HG03045 (cell line): Measurements from ENCODE around the gene KLF13.

Experiments used
- ATAC-seq: cut with Tn5 transposase; IDR thresholded peaks from one replicate; pipeline ENCODE4 v1.9.1; 2021; ENCODE audit warnings: mild to moderate bottlenecking, moderate library complexity; ENCODE audit not compliant: unreplicated experiment

The KLF13 gene

DNA sequence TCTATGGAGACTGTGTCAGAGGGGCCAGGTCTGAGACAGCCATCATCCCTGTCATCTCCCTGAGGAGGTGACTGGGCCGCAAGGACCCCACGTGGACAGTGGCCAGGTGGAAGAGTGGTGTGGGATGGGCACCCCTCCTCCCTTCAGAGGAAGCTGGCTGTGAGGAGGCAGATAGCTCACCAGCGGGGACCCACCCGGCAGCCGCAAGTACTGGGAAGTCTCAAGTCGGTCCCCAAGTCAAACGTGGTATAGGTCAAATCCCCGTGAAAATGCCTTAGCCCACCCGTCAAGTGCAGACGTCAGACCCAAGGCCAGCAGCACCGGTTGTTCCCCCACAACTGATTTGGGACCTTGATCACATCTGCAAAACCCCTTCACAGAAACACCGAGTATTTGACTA is 12.3 kb upstream of the KLF13 start:
- ATAC-seq = no peak

DNA sequence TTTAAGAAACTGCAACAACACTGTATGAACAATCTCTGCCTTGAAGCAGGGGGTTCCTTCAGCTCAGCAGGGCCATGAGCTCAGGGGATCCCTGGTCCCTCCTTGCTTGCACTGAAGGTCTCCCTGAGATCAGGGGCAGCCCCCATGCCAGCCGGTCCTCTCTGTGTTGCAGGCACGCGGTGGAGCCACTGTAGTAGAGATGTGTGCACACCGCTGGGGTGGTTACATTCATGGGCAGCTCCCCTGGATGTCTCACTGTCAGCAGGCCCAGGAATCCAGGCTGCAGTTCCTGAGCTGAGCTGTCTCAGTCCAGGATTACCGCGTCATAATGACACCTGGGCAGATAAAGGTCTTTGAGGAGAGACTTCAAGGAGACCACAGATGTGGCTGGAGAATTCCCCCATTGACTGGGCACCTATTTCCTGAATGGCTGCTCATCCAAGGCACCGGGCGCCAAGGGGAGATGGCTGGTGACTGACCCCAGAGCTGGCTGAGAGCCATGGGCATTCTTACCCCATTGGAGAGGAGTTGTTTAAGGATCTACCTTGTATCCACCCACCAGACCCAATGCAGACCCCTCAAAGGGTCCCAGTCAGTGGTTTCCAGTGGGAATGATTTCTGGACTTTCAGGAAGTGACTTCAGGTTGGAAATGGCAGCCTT is 10.4 kb upstream of the KLF13 start:
- ATAC-seq = no peak

DNA sequence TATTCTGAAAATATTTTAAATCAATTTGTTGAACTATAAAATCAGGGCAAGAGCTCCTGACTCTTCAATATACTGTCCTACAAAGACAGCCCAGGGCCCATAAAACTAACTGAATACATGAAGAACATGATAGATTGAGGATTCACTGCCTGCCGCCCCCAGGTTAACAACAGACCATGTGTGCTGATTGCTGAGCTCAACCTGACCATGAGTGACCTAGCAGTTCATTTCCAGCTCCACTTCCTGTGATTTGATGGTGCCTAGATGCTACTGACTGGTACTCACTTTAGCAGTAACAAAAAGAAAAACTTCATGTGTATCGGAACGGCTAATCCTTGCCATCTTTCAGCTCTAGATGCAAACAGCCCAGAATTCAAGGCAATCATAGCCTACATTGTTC is 9.6 kb upstream of the KLF13 start:
- ATAC-seq = no peak

DNA sequence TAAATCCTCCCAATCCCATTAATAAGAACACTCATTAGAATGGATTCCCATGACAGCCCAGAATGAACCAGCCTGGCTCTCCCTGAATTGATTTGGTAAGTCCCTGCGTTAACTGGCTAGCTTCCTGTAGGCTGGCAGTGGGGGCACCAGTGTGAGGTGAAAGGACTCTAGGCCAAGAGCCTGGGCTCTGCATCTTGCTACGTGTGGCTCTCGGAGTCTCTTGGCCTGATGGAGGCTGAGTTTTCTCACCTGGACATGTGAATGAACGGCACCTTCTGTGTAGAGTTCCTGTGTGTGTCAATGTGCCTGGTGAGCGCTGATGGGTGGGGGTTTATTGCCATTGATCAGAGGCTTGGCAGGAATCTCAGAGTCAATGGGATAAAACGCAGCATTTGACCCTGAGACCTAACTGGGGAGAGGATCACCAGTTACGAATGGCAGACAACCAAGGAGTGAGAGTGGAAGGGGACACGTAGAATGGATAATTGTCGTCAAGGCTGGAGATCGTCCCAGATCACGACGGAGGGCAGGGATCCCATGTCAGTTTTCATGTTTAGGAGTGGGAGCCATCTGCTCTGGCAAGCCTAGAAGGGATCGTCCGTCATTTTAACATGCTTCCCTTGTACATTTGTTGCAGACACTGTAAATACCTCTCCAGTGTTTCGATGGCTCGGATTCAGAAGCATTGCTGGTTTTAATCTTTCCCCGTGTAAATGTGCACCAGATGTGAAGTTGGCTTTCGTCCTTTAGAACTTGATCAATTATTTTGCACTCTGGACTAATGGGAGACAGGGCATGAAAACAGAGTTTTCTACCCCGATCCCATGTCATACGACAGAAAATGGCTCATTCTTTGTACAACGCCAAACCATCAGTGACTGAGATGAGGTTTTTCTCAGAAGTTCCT is 9.0 kb upstream of the KLF13 start:
- ATAC-seq = no peak

DNA sequence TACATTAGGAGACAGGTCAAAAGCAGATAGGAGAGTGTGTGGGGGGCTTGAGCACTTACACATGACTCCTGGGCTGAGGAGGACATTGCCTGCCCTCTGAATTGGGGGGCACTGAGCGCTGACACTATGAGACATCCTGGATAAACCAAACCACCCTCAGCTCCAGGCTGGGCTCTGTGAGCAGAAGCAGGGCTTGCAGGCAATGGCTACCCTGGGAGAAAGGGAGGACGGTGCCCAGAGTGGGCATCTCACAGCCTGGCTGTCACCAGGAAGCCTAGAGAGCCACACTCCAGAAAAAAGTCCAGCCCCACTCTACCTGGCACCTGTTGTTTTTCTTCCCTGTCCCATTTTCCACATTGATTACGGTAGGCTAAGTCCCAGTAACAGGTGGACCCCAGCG is 8.2 kb upstream of the KLF13 start:
- no peak for ATAC-seq

DNA sequence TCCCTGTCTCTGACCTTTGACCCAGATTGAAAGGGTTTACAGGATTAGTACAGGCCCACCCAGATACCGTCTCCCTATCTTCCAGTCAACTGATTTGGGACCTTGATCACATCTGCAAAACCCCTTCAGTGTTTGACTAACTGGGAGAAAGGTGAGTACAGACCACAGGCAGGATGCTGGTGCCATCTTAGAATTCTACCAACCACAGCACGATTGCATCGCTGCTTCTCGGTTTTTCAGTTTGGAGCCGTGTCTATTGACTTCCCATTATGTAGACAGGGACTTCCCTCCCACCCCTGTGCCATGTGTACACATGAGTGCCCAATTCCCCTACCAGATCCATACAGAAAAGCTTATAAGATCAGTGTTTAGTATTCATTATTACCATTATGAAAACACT is 6.6 kb upstream of the KLF13 start:
- ATAC-seq = no peak

DNA sequence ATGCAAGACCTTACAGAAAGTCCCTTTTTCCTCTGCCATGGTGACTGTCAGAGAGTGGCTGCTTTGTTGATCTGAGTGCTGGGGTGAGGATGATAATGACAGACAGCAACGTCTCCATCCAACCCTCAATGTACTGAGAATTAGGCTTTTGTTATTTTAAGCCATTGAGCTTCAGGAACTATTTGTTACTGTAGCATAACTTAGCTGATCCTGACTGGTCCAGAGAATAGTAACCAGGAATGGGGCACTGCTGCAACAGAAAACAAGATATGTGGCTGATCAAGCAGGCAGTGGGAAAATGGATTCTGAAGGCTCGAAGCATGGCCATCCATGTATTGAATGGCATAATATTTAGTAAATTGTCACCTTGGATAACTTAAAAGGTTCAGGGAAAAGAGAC is 5.2 kb upstream of the KLF13 start:
- no peak for ATAC-seq

DNA sequence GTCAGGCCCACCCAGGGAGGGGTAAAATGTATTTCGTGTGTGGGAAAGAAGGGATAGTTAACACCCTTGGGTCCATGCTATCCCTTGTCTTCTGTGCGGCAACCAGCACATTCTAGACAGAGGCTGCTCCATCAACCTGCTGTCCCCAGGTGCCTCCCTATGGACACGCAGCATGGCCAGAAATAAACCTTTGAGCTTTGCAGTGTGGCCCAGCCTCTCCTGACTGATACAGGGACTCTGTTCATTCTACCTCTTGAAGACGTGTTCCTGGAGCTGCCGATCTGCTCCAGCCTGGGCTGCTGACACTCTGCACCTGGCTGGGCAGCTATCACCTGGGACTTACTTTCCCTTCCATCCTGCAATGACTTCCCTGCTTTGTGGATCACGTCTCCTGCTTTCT is 4.1 kb upstream of the KLF13 start:
- no peak for ATAC-seq

DNA sequence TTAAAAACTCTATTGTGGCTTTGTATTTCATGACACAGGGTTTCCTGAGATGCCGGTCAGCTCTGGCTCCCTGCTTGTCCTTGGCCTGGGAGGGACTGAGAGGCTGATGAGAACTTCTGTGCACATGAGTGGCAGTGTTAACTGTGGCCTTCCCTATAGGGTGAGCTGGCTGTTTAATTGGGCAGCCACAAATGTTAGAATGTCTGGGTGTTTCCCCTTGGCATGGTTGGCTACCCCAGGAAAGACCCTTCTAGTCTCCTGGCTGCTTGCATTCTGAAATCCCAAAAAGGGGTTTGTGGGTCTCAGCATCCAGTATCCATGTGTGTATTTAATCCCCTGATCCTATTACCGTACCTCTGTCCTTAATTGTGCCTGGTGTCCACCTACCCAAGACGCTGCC is 3.0 kb upstream of the KLF13 start:
- ATAC-seq = no peak

DNA sequence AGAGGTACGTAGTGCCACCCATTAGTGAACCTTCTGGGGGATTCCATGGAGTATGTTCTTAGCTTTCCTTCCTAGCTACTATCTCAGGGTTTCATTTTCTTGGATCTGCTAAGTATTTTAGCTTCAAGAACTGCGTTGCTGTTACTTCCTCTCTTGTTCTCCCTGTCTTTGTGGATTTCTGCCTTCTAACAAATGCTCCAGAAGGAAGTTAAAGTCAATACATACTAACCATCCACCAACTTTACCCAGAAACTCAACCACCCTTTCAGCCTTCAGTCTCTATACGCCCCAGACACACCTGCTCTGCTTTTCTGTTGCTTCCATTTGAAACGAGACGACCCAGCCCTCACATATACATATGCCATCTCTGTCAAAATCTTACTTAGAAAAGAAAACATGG is 2.4 kb upstream of the KLF13 start:
- no peak for ATAC-seq

DNA sequence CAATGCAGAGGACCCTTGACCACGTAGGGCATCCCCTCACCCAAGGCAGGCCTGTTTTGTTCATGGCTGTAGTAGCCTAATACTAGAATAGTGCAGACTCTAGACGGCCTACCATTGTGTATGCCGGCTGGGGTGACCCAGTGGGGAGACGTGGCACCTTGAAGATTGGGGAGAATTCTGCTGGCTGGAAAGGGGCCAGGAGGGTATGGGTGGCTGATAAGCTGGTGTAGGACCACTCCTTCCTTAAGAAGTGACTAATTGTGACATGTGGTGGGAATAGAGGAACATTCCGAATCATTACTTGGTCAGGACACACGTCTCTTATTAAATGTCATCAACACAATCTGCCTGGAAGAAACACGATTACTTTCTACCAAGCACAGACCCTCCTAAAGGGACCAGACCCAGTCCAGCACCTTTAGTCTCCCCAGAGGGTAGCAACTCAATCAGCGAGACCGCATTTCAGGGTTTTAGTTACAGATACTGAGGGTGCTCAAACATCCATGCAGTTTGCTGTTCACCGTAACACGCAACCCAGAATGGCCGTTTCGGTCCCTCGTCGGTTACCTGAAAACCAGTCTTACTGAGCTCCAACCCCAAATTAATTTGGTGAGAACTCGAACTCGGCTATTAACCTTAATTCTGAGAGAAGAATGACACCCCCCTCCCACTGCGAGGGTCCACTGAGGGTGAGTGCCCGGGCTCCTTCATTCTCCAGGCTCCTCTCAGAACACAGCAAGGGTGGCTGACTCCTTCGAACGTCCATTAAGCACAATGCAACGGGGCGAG is 1.6 kb upstream of the KLF13 start:
- ATAC-seq = no peak

DNA sequence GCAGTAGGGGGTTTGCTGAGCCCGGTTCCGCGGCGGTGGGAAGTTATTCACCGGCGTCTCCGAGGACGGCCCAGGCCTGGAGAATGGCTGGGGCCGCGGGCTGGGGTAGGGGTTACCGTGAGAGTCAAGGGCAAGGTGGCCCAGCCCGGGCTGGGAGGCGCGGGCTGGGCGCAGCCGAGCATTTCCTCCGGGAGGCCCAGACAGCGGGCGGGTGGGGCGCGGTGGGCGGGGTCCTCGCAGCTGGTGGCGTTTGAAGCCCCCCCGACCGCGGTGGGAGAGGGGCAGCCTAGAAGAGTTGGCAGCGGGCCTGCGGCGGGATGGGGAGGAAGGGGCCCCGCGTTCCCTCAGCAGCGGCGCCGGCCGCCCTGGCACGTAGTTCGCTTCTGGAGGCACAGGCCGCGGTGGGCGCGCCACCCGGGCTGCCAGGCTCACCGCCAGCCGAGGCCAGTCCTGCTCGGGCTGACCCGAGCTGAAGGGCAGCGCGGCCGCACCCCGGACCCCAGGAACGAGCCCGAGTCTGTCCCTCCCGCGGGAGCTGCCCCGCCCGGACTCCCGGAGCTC is 960 bp upstream of the KLF13 start:
- peak; percentile 1 for ATAC-seq

DNA sequence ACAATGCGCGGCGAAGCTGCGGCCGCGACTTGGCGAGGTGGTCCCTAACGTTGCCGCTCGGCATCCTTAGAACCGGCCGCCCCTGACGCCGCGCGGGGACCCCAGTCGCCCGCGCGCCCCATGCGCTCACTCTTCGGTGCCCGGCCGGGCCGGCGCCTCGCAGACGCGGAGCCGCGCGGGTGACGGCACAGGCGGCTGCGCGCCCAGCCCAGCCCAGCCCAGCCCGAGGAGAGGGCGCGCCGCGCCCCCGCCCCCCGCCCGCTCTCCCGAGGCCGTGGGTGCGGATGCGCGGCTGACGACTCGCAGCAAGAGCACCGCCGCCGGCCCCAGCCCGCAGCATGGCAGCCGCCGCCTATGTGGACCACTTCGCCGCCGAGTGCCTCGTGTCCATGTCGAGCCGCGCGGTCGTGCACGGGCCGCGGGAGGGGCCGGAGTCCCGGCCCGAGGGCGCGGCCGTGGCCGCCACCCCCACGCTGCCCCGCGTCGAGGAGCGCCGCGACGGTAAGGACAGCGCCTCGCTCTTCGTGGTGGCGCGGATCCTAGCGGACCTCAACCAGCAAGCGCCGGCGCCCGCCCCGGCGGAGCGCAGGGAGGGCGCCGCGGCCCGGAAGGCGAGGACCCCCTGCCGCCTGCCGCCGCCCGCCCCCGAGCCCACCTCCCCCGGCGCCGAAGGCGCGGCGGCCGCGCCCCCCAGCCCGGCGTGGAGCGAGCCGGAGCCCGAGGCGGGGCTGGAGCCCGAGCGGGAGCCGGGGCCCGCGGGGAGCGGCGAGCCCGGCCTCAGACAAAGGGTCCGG is 437 bp downstream of the KLF13 start:
- peak; percentile 22 for ATAC-seq

DNA sequence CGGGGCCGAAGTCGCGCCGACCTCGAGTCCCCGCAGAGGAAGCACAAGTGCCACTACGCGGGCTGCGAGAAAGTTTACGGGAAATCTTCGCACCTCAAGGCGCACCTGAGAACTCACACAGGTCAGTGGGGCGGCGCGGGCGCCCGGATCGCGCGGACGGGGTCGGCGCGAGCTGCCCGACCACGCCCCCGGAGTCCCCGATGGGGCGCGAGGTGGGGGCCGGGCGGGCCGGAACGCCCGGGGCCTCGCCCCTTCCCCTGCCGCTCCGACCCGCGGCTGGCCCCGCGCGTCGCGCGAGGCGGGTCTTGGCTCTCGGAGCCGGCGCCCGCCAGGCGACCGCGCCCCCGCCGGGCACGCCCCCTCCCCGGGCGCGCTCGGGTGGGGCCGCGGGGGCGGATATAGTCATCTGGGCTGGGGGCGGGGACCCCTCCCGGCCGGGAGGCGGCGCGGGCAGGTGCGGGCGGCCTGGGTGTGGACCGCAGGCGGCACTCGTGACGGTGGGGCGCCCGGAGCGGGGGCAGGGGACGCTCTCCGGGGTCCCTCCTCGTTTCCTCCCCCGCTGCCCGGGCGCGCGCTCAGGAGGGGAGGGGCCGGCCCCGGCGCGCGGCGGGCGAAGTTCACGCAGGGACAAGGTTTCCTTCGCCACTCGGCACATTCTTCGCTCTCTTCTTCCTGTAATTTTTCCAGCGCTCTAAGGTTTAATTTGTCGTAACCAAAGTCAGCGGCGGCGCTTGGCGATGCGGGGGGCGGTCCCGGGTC is 1.2 kb downstream of the KLF13 start:
- ATAC-seq = peak; percentile 9

DNA sequence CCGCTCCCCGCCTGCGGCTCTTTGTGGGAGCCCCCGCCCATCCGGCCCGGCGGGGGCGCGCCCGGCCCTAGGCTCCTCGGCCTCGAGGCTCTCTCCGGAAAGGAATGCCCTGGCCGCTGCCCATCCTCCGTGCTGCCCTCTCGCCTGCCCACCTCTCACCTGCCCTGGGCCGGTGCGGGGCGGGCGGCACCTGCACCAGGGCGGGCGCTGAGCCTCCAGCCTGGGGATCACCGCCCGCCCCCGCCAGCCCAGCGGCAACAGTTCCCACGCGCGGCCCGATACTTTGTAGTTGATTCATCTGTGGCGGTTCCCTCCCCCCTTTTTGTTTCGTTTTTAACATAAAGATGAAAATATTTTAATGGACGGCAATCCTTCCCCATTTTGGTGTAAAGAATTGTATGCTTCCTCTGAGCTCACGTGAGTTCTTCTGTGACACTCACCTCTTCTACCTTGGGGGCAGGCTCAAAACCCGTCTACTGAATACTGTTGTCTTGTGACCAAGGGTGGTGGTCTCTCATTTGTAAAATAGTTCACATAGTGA is 1.9 kb downstream of the KLF13 start:
- peak; percentile 3 for ATAC-seq

DNA sequence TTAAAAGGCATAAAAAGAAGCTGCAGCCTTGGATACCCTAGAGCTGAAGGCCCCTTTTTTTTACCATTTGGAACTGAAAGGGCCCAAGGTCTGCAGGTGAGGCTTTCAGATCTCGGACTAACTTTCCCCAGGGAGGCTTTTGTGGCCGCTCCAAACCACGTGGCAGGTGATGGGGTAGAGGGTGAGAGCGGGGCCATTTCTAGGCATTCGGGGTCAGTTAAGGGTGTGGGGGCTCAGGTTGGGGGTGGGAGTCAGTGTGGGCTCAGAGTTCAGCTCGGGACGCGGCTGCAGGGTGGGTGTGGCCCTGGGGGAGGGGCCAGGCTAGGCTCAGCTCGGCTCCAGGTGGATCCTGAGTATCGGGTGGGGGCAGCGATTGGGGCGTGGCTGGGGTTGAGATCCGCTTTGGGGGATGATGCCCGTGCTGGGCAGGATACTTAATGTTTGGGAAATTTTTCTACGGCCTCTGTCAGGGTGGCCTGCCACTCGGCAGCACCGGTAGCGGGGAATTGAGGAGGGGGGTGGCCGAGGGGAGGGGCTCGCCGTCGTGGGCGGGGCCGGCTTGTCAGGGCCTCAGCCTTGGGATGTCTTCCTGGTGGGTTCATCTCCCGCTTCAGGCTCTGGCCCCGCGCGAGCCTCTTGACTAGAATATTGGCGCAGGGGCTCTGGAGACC is 2.5 kb downstream of the KLF13 start:
- ATAC-seq = no peak

DNA sequence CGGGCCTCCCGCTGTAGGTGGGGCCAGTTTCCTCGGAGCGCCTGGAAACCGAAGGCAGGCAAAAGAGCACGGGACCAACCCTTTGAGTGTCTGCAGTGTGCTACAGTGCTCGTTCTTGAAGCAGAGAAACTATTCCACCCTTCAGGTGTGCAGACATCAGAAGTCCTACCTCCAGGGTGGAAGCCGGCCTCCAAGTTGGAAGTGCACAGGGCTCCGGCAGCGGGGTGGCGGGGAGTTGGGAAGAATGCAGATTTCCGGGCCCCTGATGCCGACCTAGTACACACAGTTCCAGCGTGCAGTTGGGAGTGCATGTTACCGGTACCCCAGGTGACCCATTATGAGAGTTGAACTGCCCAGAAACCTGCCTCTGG is 3.0 kb downstream of the KLF13 start:
- ATAC-seq = no peak

DNA sequence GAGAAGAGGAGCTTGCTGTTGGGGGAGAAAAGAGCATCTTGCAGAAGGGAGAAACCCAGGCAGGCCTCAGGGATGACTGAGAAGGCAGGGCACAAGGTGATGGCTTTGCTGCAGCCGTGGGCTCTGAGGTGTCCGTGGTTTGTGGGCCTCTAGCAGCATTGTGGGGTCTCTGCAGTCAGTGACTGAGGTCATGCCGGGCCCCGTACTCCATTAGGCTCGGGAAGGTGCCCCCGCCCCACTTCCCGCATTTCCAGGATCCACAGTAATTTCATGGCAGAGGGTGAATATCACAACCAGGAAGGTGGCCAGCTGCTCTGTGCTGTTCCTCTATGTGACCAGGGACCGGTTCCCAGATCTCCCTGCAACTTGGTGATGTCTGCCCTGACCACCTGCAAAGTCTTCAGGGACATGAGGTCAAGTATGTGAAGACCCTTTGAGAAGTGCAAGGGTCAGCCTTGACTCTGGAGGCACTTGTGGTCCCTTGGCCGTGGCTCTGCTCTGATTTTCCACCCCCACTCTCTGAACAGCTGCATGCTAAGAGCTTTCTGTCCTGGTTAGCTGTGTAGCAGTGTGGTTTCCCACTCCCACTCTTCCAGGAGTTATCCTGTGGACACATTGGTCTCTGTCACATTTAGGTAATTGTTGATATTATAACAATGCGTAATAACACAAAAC is 3.6 kb downstream of the KLF13 start:
- ATAC-seq = no peak

DNA sequence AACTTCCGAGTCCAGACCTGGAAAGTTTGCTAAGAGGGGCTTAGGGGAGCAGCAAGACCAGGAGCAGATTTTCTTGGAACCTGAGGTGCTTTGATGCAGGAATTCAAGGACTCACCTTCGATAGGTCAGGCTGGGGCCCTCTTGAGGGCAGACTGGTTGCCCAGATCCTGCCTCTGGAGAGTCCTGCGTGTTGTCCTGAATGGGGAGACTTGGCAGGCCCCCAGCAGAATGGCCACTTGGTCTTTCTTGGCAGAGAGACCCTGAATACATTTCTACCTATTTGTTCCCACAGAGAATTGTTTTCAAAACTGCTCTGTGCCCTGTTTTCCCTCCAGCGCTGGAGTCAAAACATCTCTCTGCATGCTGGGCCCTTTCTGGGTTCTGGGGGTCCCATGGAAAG is 4.2 kb downstream of the KLF13 start:
- ATAC-seq = no peak
